GM20000 (cell line): ENCODE measurements around the gene LZTS2.

Source experiments
- DNase-seq: peaks from one replicate; pipeline ENCODE4 v3.0.0; 2012; ENCODE audit warnings: low spot score
- TF ChIP-seq, protein P1 (sequence below): IDR thresholded peaks from 2 replicates; pipeline ENCODE4 v1.5.1; 2012; ENCODE audit warnings: mild to moderate bottlenecking, control low read depth; ENCODE audit errors: extremely low read depth, missing control alignments

LZTS2 gene

DNA sequence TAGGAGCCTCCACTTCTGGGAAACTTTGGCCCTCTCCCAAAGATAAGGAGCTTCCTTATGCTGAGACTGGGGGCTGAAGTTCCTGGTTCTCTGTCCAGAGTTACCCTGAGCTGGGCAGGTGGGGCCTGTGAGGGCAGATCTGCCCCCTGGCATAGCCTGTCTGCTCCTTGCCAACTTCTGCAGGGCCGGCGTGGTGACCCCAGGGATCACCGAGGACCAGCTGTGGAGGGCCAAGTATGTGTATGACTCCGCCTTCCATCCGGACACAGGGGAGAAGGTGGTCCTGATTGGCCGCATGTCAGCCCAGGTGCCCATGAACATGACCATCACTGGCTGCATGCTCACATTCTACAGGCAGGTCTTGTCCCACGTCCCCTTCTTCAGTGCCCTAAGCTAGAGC lies 35.7 kb downstream of the LZTS2 start:
- DNase-seq = no peak

GRCh38 chr10:101035916-101036702 lies 36.5 kb downstream of the LZTS2 start:
- TF ChIP-seq, protein P1, sequence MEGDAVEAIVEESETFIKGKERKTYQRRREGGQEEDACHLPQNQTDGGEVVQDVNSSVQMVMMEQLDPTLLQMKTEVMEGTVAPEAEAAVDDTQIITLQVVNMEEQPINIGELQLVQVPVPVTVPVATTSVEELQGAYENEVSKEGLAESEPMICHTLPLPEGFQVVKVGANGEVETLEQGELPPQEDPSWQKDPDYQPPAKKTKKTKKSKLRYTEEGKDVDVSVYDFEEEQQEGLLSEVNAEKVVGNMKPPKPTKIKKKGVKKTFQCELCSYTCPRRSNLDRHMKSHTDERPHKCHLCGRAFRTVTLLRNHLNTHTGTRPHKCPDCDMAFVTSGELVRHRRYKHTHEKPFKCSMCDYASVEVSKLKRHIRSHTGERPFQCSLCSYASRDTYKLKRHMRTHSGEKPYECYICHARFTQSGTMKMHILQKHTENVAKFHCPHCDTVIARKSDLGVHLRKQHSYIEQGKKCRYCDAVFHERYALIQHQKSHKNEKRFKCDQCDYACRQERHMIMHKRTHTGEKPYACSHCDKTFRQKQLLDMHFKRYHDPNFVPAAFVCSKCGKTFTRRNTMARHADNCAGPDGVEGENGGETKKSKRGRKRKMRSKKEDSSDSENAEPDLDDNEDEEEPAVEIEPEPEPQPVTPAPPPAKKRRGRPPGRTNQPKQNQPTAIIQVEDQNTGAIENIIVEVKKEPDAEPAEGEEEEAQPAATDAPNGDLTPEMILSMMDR = no peak
- DNase-seq = no peak

More for the DNA sequence above, 35.7 kb downstream of the LZTS2 start:
- TF ChIP-seq, protein P1 = no peak

- TF ChIP-seq, protein P1 = no peak
- no peak for DNase-seq
Measured at GRCh38 chr10:101036726-101037125, 37.1 kb downstream of the LZTS2 start.

- TF ChIP-seq, protein P1 = no peak
- DNase-seq = no peak
Measured at GRCh38 chr10:101038484-101038883, 38.9 kb downstream of the LZTS2 start.

GRCh38 chr10:101040061-101040460 lies 40.5 kb downstream of the LZTS2 start:
- TF ChIP-seq, protein P1 = no peak
- no peak for DNase-seq

DNA sequence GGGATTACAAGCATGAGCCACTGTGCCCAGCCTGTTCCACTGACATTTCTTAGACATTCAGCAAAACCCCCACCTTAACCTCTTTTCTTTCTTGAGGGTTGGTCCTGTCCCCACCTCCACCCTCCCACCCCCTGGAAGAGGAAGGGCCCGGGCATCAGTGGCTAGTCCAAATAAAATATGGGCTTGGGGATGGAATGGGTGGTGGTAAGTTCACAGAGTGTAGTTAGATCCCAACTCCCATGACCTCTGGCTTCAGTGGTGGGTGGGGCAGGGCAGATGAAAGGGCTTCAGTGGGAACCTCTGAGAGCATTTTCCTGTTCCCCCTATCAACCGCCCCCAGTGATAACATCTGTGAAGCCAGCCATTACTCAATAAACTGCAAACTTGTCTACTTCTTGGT lies 41.2 kb downstream of the LZTS2 start:
- no peak for DNase-seq
- TF ChIP-seq, protein P1 = no peak

GRCh38 chr10:101041252-101041761 lies 41.7 kb downstream of the LZTS2 start:
- TF ChIP-seq, protein P1 = peak; percentile 93
- peak; percentile 88 for DNase-seq
